H9 (cell line): ENCODE measurements around the gene PIBF1. TPM values are rescaled to one million over a fixed set of nuclear protein-coding genes. Genes with fewer than 3 reads are reported as not detected.

Experiments used
- DNase-seq: peaks from one replicate; pipeline ENCODE4 v3.0.0-alpha.2; 2017
- H2AFZ ChIP-seq: one replicate; pipeline ENCODE4 v1.6.1; 2013; ENCODE audit warnings: mild to moderate bottlenecking, low read length, control low read depth, moderate library complexity
- H2AK5ac ChIP-seq: 2 replicates; pipeline ENCODE4 v1.6.1; 2013; ENCODE audit warnings: low read length, control low read depth, mixed read lengths; ENCODE audit not compliant: insufficient read length
- H2BK120ac ChIP-seq: one replicate; pipeline ENCODE4 v1.6.1; 2013; ENCODE audit warnings: low read depth, mild to moderate bottlenecking, low read length, control low read depth, inconsistent platforms; ENCODE audit not compliant: poor library complexity, severe bottlenecking
- H2BK12ac ChIP-seq: 2 replicates; pipeline ENCODE4 v1.6.1; 2013; ENCODE audit warnings: low read length, control low read depth, mixed read lengths, low read depth; ENCODE audit not compliant: insufficient read length
- H2BK15ac ChIP-seq: 2 replicates; pipeline ENCODE4 v1.6.1; 2013; ENCODE audit warnings: low read depth, low read length, control low read depth
- H2BK20ac ChIP-seq: one replicate; pipeline ENCODE4 v1.6.1; 2013; ENCODE audit warnings: low read depth, mild to moderate bottlenecking, low read length, control low read depth, inconsistent platforms; ENCODE audit not compliant: poor library complexity, severe bottlenecking
- H2BK5ac ChIP-seq: 2 replicates; pipeline ENCODE4 v1.6.1; 2013; ENCODE audit warnings: low read length, control low read depth, mixed read lengths; ENCODE audit not compliant: insufficient read length
- H3K14ac ChIP-seq: 2 replicates; pipeline ENCODE4 v1.6.1; 2013; ENCODE audit warnings: low read length, control low read depth; ENCODE audit not compliant: insufficient read depth
- H3K18ac ChIP-seq: 2 replicates; pipeline ENCODE4 v1.6.1; 2013; ENCODE audit warnings: low read depth, mild to moderate bottlenecking, mixed read lengths, low read length, control low read depth; ENCODE audit not compliant: insufficient read length
- H3K23ac ChIP-seq: 2 replicates; pipeline ENCODE4 v1.6.1; 2013; ENCODE audit warnings: low read length, control low read depth, mixed read lengths, low read depth; ENCODE audit not compliant: insufficient read length
- H3K23me2 ChIP-seq: 2 replicates; pipeline ENCODE4 v1.6.1; 2013; ENCODE audit warnings: low read depth, mild to moderate bottlenecking, mixed read lengths, low read length, control low read depth; ENCODE audit not compliant: insufficient read length, poor library complexity, severe bottlenecking
- H3K27ac ChIP-seq: 2 replicates; pipeline ENCODE4 v1.5.1; 2013; ENCODE audit warnings: low read length, control low read depth, mixed read lengths, low read depth; ENCODE audit not compliant: insufficient read length
- H3K27me3 ChIP-seq: 2 replicates; pipeline ENCODE4 v1.6.1; 2013; ENCODE audit warnings: low read length, control low read depth, inconsistent platforms; ENCODE audit not compliant: insufficient read depth
- H3K4ac ChIP-seq: 2 replicates; pipeline ENCODE4 v1.6.1; 2013; ENCODE audit warnings: low read depth, mild to moderate bottlenecking, control low read depth, inconsistent platforms, low read length, moderate library complexity
- H3K4me1 ChIP-seq: 2 replicates; pipeline ENCODE4 v1.6.1; 2013; ENCODE audit warnings: low read length, control low read depth, inconsistent platforms; ENCODE audit not compliant: insufficient read depth
- H3K4me2 ChIP-seq: 2 replicates; pipeline ENCODE4 v1.6.1; 2013; ENCODE audit warnings: low read length, control low read depth, mixed read lengths; ENCODE audit not compliant: insufficient read length, insufficient read depth
- H3K56ac ChIP-seq: 2 replicates; pipeline ENCODE4 v1.6.1; 2013; ENCODE audit warnings: low read depth, mild to moderate bottlenecking, mixed read lengths, low read length, control low read depth; ENCODE audit not compliant: insufficient read length
- H3K79me1 ChIP-seq: 2 replicates; pipeline ENCODE4 v1.6.1; 2013; ENCODE audit warnings: low read depth, mild to moderate bottlenecking, moderate library complexity, low read length, control low read depth, inconsistent platforms; ENCODE audit not compliant: insufficient read depth, poor library complexity, severe bottlenecking
- H3K79me2 ChIP-seq: 2 replicates; pipeline ENCODE4 v1.6.1; 2013; ENCODE audit warnings: low read length, control low read depth, inconsistent platforms; ENCODE audit not compliant: insufficient read depth
- H3K9ac ChIP-seq: 2 replicates; pipeline ENCODE4 v1.6.1; 2013; ENCODE audit warnings: low read length, control low read depth, mixed read lengths; ENCODE audit not compliant: insufficient read length; ENCODE audit errors: extremely low read depth
- H3K9me3 ChIP-seq: one replicate; pipeline ENCODE4 v1.6.1; 2013; ENCODE audit warnings: low read depth, low read length, inconsistent platforms; ENCODE audit not compliant: control insufficient read depth
- H3T11ph ChIP-seq: one replicate; pipeline ENCODE4 v1.6.1; 2013; ENCODE audit warnings: mild to moderate bottlenecking, low read length, control low read depth, inconsistent platforms
- H4K20me1 ChIP-seq: one replicate; pipeline ENCODE4 v1.6.1; 2013; ENCODE audit not compliant: control insufficient read depth, insufficient read length, insufficient read depth
- H4K5ac ChIP-seq: 2 replicates; pipeline ENCODE4 v1.6.1; 2013; ENCODE audit warnings: low read depth, mild to moderate bottlenecking, mixed read lengths, low read length, control low read depth; ENCODE audit not compliant: insufficient read length
- H4K8ac ChIP-seq: replicated peaks from 2 replicates; pipeline ENCODE4 v1.6.1; 2013; ENCODE audit warnings: low read length, control low read depth, mixed read lengths, low read depth; ENCODE audit not compliant: insufficient read length
- H4K91ac ChIP-seq: 2 replicates; pipeline ENCODE4 v1.6.1; 2013; ENCODE audit warnings: low read depth, mild to moderate bottlenecking, moderate library complexity, mixed read lengths, low read length, control low read depth; ENCODE audit not compliant: insufficient read length
- H3K27ac Mint-ChIP-seq, 3 experiments: 2 replicates in 2 of 3; 3 replicates in 1 of 3; pipeline ENCODE4 v1.8.0; 2020 to 2021; ENCODE audit warnings: mixed read lengths in 3 of 3, mild to moderate bottlenecking in 1 of 3, moderate library complexity in 1 of 3
- H3K27me3 Mint-ChIP-seq: 2 replicates; pipeline ENCODE4 v1.8.0; 2021; ENCODE audit warnings: low read depth, mild to moderate bottlenecking, moderate library complexity, mixed read lengths
- H3K36me3 Mint-ChIP-seq, 3 experiments: 2 replicates in 2 of 3; 3 replicates in 1 of 3; pipeline ENCODE4 v1.8.0; 2020 to 2021; ENCODE audit warnings: low read depth in 3 of 3, mixed read lengths in 3 of 3; ENCODE audit not compliant: insufficient read depth in 1 of 3
- H3K4me1 Mint-ChIP-seq, 2 experiments: 2 replicates each; pipeline ENCODE4 v1.8.0; 2020; ENCODE audit warnings: mixed read lengths in 2 of 2
- H3K4me3 Mint-ChIP-seq, 2 experiments: 2 replicates in 1 of 2; 3 replicates in 1 of 2; pipeline ENCODE4 v1.8.0; 2020 to 2021; ENCODE audit warnings: mild to moderate bottlenecking in 2 of 2, mixed read lengths in 2 of 2, moderate library complexity in 1 of 2
- H3K9me3 Mint-ChIP-seq, 2 experiments: 2 replicates in 1 of 2; 3 replicates in 1 of 2; pipeline ENCODE4 v1.8.0; 2020; ENCODE audit warnings: mild to moderate bottlenecking in 2 of 2, mixed read lengths in 2 of 2, moderate library complexity in 1 of 2
- CTCF ChIP-seq: fragments of 200-600 bp; sonication (generic); conservative IDR thresholded peaks from 3 replicates; pipeline ENCODE4 v1.8.0; 2021; ENCODE audit warnings: antibody characterized with exemption, mild to moderate bottlenecking
- WGBS: extraction: QIAGEN DNeasy Blood & Tissue Kit; methylation state at CpG from one replicate; pipeline ENCODE4 v1.1.7; 2013; ENCODE audit warnings: missing lambda C conversion rate, low lambda C conversion rate, mixed read lengths; ENCODE audit not compliant: insufficient read length; ENCODE audit errors: extremely low coverage; 5-methylcytosine and 5-hydroxymethylcytosine counted together
- total RNA-seq: library from RNA; stranded (reverse); gene quantifications from 2 replicates; pipeline ENCODE4 v1.2.1, GENCODE V29; 2021

The PIBF1 gene
- total RNA-seq, 1 experiment from 2014 or later = 12.7 TPM

GRCh38 chr13:73040484-73040883 is 258.6 kb downstream of the PIBF1 start:
- Histone ChIP-seq H3K4me2 (no peak overlapping the region), H2BK20ac (no peak overlapping the region), H4K91ac (no peak overlapping the region), H2BK12ac (no peak overlapping the region), H2BK120ac (no peak overlapping the region), H3K27ac (no peak overlapping the region), H3K23ac (no peak overlapping the region), H3K4me1 (no peaks in the 10 kb centered on the region), H3T11ph (no peak overlapping the region), H4K5ac (no peak overlapping the region), H2AFZ (no peak overlapping the region), H3K4ac (no peak overlapping the region), H3K14ac (no peak overlapping the region), H3K9me3 (no peaks in the 10 kb centered on the region), H3K79me2 (no peaks in the 10 kb centered on the region), H2BK5ac (no peak overlapping the region), H2BK15ac (no peak overlapping the region), H4K8ac (no peak overlapping the region), H3K18ac (no peak overlapping the region), H2AK5ac (no peak overlapping the region), H3K9ac (no peak overlapping the region), H3K79me1 (no peaks in the 10 kb centered on the region), H3K56ac (no peak overlapping the region), H3K23me2 (no peaks in the 10 kb centered on the region), H4K20me1 (no peaks in the 10 kb centered on the region), H3K27me3 (no peaks in the 10 kb centered on the region)
- Mint-ChIP-seq H3K36me3 (no peaks in the 10 kb centered on the region), H3K27ac (no peak overlapping the region), H3K4me3 (no peak overlapping the region), H3K27me3 (peaks cover 5% of the 10 kb centered on the region), H3K9me3 (no peaks in the 10 kb centered on the region), H3K4me1 (peaks cover 17 to 19% of the 10 kb centered on the region in 2 experiments)
- no peak for TF ChIP-seq CTCF
- no peak for DNase-seq
- no CpG with 5 or more reads among the region's 3 CpGs for WGBS
